Astrocyte of the cerebellum (primary cell): ENCODE measurements around the gene CLDN3.
A peak's percentile ranks its signal among the peaks of the same experiment; 100 is the strongest.

Experiments
- DNase-seq: peaks from one replicate; pipeline ENCODE4 v3.0.0-alpha.2; 2011; ENCODE audit warnings: low read depth
- H3K4me3 ChIP-seq: 2 replicates; pipeline ENCODE4 v1.5.1; 2011; ENCODE audit warnings: mild to moderate bottlenecking, low read depth, low read length, moderate library complexity
- CTCF ChIP-seq: IDR thresholded peaks from 2 replicates; pipeline ENCODE4 v1.5.1; 2012; ENCODE audit warnings: low read length, low read depth, moderate library complexity, mild to moderate bottlenecking; ENCODE audit errors: missing control alignments
- in situ Hi-C: cut with HindIII; loops from 2 replicates; pipeline ENCODE4 v1.10.0; 2017; ENCODE audit warnings: low sequenced_read_pairs

CLDN3 gene

GRCh38 chr7:73738612-73739386, 31.3 kb downstream of the CLDN3 start, which contains the start of gene ABHD11:
TSS of gene ABHD11 (minus strand) at chr7:73738802. CDS start at chr7:73738770, 32 bp downstream.
- H3K4me3 ChIP-seq, result peak within 1 kb of the TSS; percentile 90
- TF ChIP-seq CTCF, result no peak
- peak; percentile 89 for DNase-seq
- in situ Hi-C loops, result no loop called here

GRCh38 chr7:73738220-73738611, 31.9 kb downstream of the CLDN3 start:
- in situ Hi-C loops, result no loop called here
- peak overlapping the region; percentile 90 for H3K4me3 ChIP-seq
- DNase-seq, result no peak
- no peak for TF ChIP-seq CTCF

GRCh38 chr7:73737491-73738219, 32.4 kb downstream of the CLDN3 start:
- in situ Hi-C loops, result no loop called here
- DNase-seq, result no peak
- TF ChIP-seq CTCF, result no peak
- peak overlapping the region; percentile 90 for H3K4me3 ChIP-seq

GRCh38 chr7:73736885-73737284, 33.2 kb downstream of the CLDN3 start:
- no peak for DNase-seq
- no peak overlapping the region for H3K4me3 ChIP-seq
- TF ChIP-seq CTCF, result no peak
- in situ Hi-C loops, result no loop called here

GRCh38 chr7:73735528-73735905, 34.6 kb downstream of the CLDN3 start:
- H3K4me3 ChIP-seq, result no peak overlapping the region
- in situ Hi-C loops, result no loop called here
- no peak for TF ChIP-seq CTCF
- no peak for DNase-seq

- peak; percentile 44 for DNase-seq
- in situ Hi-C loops, result no loop called here
- TF ChIP-seq CTCF, result peak; percentile 78
- no peak overlapping the region for H3K4me3 ChIP-seq
These were observed 35.2 kb downstream of the CLDN3 start for GRCh38 chr7:73734619-73735527.
